HG02642 (cell line): Measurements from ENCODE around the gene C2.
"Not testable (repeated sequence)": the region's sequence is repeated elsewhere in the genome, so short reads cannot be mapped to it uniquely, and the experiment has no call there.

Experiments used
- ATAC-seq: cut with Tn5 transposase; IDR thresholded peaks from one replicate; pipeline ENCODE4 v1.9.1; 2021; ENCODE audit warnings: mild to moderate bottlenecking; ENCODE audit not compliant: unreplicated experiment, poor library complexity

C2 gene

DNA sequence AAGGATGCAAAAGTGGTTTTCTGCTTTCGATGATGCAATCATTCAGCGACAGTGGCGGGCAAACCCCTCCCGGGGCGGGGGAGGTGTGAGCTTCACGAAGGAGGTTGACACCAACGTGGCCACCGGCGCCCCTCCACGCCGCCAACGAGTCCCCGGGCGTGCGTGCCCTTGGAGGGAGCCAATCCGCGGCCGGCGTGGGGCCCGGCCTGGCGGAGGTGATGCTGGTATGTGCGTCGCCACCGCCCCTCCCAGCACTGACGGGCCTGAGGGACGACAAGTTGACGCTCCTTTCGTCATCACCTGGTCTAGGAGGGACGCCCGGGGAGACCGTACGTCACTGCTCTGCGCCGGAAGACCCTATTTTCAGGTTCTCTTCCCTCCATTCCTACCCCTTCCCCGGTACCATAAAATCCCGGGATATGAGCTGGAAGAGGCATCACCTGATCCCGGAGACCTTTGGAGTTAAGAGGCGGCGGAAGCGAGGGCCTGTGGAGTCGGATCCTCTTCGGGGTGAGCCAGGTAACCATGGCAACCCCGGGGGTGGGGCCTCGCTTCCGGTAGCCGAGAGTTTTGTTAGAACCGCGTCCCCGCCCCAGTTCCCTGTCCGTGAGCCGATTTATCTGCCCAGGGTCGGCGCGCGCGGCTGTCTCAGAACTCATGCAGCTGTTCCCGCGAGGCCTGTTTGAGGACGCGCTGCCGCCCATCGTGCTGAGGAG lies 44.6 kb downstream of the C2 start, which contains the start of gene DXO:
Gene DXO (minus strand): TSS at position 146 of the 716 bp plus-strand sequence. CDS start 463 bp downstream, outside the sequence.
- peak; percentile 90 for ATAC-seq

DNA sequence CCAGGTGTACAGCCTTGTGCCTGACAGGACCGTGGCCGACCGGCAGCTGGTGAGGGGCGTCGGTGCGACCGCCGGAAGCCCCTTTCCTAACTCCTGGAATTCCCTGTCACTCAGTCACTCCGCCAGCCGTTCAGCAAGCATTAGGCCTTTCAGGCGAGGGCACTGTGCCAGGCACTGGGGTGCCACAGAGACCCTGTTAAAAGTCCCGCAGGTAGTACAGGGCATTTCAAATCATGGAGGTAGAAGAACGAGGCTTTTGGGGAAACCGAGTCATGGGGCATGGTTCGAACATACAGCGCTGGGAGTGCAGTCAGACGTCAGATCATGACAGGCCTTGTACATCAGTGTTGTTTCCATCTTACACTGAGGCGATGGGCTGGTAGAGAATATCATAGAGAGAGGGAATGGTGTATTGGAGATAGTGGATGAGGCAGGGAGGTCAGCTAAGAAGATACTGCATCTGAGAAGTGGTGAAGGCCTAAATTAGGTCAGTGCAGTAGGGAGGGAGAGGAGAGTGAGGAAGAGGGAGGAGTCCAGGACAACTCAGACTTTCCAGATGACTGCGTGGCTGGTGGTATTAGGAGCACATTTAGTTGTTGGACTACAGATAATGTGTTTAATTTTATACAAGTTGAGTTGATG lies 45.3 kb downstream of the C2 start:
- ATAC-seq = no peak

DNA sequence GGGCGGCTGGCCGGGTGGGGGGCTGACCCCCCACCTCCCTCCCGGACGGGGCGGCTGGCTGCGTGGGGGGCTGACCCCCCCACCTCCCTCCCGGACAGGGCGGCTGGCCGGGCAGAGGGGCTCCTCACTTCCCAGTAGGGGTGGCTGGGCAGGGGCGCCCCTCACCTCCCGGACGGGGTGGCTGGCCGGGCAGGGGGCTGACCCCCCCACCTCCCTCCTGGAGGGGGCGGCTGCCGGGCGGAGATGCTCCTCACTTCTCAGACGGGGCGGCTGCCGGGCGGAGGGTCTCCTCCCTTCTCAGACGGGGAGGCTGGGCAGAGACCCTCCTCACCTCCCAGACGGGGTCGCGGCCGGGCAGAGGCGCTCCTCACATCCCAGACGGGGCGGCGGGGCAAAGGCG lies 48.5 kb downstream of the C2 start:
- not testable (repeated sequence) for ATAC-seq

DNA sequence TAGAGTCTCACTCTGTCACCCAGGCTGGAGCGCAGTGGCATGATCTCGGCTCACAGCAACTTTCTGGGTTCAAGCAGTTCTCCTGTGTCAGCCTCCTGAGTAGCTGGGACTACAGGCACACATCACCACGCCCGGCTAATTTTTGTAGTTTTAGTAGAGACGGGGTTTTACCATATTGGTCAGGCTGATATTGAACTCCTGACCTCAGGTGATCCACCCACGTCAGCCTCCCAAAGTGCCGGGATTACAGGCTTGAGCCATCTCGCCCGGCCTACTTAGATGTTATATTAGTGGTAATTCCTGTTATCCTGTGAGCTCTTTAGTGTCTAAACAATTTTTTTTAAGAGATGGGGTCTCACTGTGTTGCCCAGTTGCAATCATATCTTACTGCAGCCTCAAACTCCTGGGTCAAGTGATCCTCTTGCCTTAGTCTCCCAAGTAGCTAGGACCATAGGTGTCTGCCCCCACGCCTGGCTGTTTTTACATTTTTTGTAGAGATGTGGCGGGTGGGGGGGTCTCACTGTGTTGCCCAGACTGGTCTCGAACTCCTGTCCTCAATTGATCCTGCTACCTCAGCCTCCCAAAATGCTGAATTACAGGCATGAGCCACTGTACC lies 50.4 kb downstream of the C2 start:
- ATAC-seq = no peak

GRCh38 chr6:31978831-31979230 lies 51.3 kb downstream of the C2 start:
- no peak for ATAC-seq

DNA sequence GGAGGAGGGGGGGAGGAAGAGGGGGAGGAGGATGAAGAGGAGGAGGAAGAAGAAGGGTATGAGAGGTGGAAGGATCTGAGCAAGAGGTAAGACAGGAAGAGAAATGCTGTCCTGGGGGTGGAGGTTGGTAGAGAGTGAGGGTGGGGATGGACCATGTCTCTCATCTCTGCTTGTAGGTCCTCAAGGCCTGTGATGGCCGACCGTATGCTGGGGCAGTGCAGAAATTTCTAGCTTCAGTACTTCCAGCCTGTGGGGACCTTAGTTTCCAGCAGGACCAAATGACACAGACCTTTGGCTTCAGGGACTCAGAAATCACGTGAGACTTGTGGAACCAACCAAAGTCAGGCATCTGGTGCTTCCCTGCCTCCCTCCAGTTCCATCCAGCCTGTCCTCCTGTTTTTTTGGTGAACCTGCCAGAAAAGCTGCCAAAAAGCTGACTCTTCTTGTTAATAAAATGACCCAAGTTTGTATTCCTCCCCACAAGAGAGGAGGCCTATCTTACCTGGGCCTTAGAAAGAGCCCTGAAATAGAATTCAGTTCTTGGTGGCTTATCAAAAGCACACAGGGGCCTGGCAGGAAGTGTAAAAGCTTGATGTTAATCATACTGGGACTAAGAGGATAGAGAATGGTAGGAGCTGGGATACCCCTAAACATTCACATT lies 51.9 kb downstream of the C2 start:
- ATAC-seq = no peak

DNA sequence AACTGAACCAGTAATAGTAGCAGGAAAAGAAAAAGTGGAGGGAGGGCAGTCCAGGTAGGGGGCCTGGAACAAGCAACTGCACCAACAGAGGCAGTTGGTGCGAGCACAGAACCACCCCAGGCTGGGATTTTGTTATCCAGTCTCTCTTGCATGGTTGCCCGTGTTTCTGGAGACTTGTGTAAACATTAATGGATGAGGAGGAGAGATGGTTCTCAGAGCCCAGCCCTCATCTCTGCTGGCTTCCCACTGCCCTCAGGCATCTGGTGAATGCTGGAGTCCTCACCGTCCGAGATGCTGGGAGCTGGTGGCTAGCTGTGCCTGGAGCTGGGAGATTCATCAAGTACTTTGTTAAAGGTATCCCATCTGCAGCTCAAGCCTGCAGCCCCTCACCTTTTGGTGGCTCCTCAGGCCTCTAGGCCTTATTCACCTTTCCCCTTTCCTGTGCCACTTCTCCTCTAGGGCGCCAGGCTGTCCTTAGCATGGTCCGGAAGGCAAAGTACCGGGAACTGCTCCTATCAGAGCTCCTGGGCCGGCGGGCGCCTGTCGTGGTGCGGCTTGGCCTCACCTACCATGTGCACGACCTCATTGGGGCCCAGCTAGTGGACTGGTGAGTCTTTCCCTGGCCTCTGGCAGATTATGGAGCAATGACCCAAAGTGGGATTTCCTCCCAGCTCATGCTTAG lies 52.8 kb downstream of the C2 start:
- ATAC-seq = not testable (repeated sequence)

DNA sequence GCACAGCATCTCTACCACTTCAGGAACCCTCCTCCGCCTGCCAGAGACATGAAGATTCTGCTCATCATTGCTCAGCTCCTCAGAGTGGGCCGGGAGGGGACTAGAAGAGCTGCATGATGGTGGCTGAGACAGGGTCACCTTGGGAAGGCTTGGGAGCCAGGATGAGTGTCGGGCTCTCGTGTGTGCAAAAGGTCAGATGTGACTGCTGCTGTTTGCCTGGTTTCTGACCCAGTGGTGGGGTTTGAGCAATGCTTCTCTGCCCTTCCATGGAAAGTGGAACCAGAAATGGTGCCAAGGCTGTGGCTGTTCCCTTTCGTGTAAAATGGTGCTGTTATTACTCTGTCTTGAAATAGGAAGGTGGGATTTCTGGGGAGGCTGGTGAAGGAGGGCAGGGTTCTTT lies 53.5 kb downstream of the C2 start:
- not testable (repeated sequence) for ATAC-seq

DNA sequence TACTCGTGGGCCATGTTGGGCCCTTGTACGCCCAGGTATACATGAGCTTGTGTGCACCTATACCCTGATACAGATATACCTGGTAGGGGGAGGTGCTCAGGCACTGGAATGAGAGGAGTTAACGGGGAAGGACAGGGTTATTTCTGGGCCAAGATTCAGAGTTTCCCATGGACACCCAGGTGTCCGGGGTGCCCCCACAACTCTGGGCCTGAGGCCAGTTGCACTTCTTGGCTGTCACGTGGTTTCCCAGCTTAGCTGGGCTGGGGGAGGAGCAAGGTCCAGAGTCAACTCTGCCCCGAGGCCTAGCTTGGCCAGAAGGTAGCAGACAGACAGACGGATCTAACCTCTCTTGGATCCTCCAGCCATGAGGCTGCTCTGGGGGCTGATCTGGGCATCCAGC lies 54.2 kb downstream of the C2 start, which contains the start of gene C4A:
Gene C4A (plus strand): TSS at position 314 of the 400 bp plus-strand sequence. CDS start 51 bp downstream, at position 365.
- ATAC-seq = not testable (repeated sequence)

DNA sequence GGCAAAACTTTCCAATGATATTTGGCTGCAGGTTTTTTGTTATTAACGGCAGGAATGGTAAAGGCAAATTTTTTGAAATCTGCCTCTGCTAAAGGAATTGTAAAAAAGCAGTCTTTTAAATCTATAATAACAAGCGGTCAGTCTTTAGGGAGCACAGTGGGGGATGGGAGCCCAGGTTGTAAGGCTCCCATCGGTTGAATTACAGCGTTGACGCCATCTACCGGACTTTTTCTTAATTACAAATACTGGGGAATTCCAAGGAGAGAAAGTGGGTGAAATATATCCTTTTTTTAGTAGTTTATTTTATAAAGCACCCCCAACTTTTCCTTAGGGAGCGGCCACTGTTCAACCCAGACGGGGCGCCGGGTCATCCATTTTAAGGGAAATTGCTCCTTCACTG lies 61.8 kb downstream of the C2 start:
- ATAC-seq = not testable (repeated sequence)

GRCh38 chr6:31994421-31994820 lies 66.9 kb downstream of the C2 start:
- not testable (repeated sequence) for ATAC-seq
